ENCODE data around the gene MIA2. TPM values are rescaled to one million over a fixed set of nuclear protein-coding genes. Genes with fewer than 3 reads are reported as not detected.
"Not testable (repeated sequence)": the region's sequence is repeated elsewhere in the genome, so short reads cannot be mapped to it uniquely, and the experiment has no call there.

Gene MIA2
- total RNA-seq, 1 experiment from 2014 or later = 11.8 TPM

GRCh38 chr14:39258782-39259545 lies 25.2 kb downstream of the MIA2 start:
- no peaks in the 10 kb centered on the region for H3K79me2 ChIP-seq (ENCODE audit: low read length)
- DNase-seq (no peak), ATAC-seq (no peak)
- CTCF ChIA-PET = interaction anchor here (0.7 kb wide), 1 partner anchor 167 kb away, joined by 10 read pairs; no protein-coding TSS in a partner anchor
- H3K4me3 ChIP-seq (ENCODE audit: low read length) = no peak overlapping the region
- H3K27ac ChIP-seq (ENCODE audit: low read length) = no peak overlapping the region
- no peaks in the 10 kb centered on the region for H3K9me2 ChIP-seq (replicated peaks; ENCODE audit: low read length)
- POLR2A ChIA-PET (ENCODE audit: unreplicated experiment) = no interaction called here
- no peak overlapping the region for H2AFZ ChIP-seq (ENCODE audit: low read length)
- no TSS peak for BruUV-seq (replicated peaks)
- H3K4me1 ChIP-seq (ENCODE audit: insufficient read depth, low read length) = no peaks in the 10 kb centered on the region
- intact Hi-C loops (cut with micrococcal nuclease) = no loop called here
- no peak for TF ChIP-seq CTCF (conservative IDR thresholded peaks at IDR 0.05; ENCODE audit: low read depth, low read length)
- TF ChIP-seq EZH2phosphoT487 (IDR thresholded peaks at IDR 0.05; ENCODE audit: borderline replicate concordance, low read length) = no peak
- TF ChIP-seq EZH2 (IDR thresholded peaks at IDR 0.05; ENCODE audit: low read length, unreplicated experiment) = no peak
- no peak overlapping the region for H3K4me2 ChIP-seq (ENCODE audit: low read length)
- H4K20me1 ChIP-seq (ENCODE audit: low read length) = no peaks in the 10 kb centered on the region
- no peaks in the 10 kb centered on the region for H3K9me3 ChIP-seq (ENCODE audit: low read length)
- no peaks in the 10 kb centered on the region for H3K27me3 ChIP-seq (ENCODE audit: low read length)
- H3K36me3 ChIP-seq (ENCODE audit: low read depth, low read length) = no peaks in the 10 kb centered on the region
- no peaks in the 10 kb centered on the region for H3F3A ChIP-seq (ENCODE audit: low read length, unreplicated experiment)
- no peak overlapping the region for H3K9ac ChIP-seq (ENCODE audit: low read length)

- POLR2A ChIA-PET (ENCODE audit: unreplicated experiment); H3K9ac ChIP-seq (ENCODE audit: low read length); DNase-seq; BruUV-seq (replicated peaks); H3K9me2 ChIP-seq (replicated peaks; ENCODE audit: low read length); H3K36me3 ChIP-seq (ENCODE audit: low read depth, low read length); H3K4me2 ChIP-seq (ENCODE audit: low read length); H3K27me3 ChIP-seq (ENCODE audit: low read length); H3K4me3 ChIP-seq (ENCODE audit: low read length); H3F3A ChIP-seq (ENCODE audit: low read length, unreplicated experiment); ATAC-seq; H3K79me2 ChIP-seq (ENCODE audit: low read length); H3K9me3 ChIP-seq (ENCODE audit: low read length); H3K4me1 ChIP-seq (ENCODE audit: insufficient read depth, low read length); H4K20me1 ChIP-seq (ENCODE audit: low read length); H2AFZ ChIP-seq (ENCODE audit: low read length); H3K27ac ChIP-seq (ENCODE audit: low read length); CTCF ChIA-PET; intact Hi-C loops (cut with micrococcal nuclease): not testable (repeated sequence)
Observed at GRCh38 chr14:39260161-39260560, 26.4 kb downstream of the MIA2 start.

GRCh38 chr14:39262214-39262613 lies 28.5 kb downstream of the MIA2 start:
- BruUV-seq (replicated peaks); H3F3A ChIP-seq (ENCODE audit: low read length, unreplicated experiment); H4K20me1 ChIP-seq (ENCODE audit: low read length); H3K36me3 ChIP-seq (ENCODE audit: low read depth, low read length); H3K4me3 ChIP-seq (ENCODE audit: low read length); ATAC-seq; POLR2A ChIA-PET (ENCODE audit: unreplicated experiment); H3K27me3 ChIP-seq (ENCODE audit: low read length); H3K9me3 ChIP-seq (ENCODE audit: low read length); DNase-seq; H2AFZ ChIP-seq (ENCODE audit: low read length); H3K9me2 ChIP-seq (replicated peaks; ENCODE audit: low read length); intact Hi-C loops (cut with micrococcal nuclease); H3K4me2 ChIP-seq (ENCODE audit: low read length); CTCF ChIA-PET; H3K9ac ChIP-seq (ENCODE audit: low read length); H3K79me2 ChIP-seq (ENCODE audit: low read length); H3K27ac ChIP-seq (ENCODE audit: low read length): not testable (repeated sequence)
- H3K4me1 ChIP-seq (ENCODE audit: insufficient read depth, low read length) = peaks cover 13% of the 10 kb centered on the region

- TF ChIP-seq EZH2phosphoT487 (IDR thresholded peaks at IDR 0.05; ENCODE audit: borderline replicate concordance, low read length) (no peak), EZH2 (IDR thresholded peaks at IDR 0.05; ENCODE audit: low read length, unreplicated experiment) (no peak)
- H4K20me1 ChIP-seq (ENCODE audit: low read length) = no peaks in the 10 kb centered on the region
- DNase-seq (no peak), ATAC-seq (no peak)
- no peaks in the 10 kb centered on the region for H3K27me3 ChIP-seq (ENCODE audit: low read length)
- POLR2A ChIA-PET (ENCODE audit: unreplicated experiment) = no interaction called here
- H3K9me3 ChIP-seq (ENCODE audit: low read length) = no peaks in the 10 kb centered on the region
- H2AFZ ChIP-seq (ENCODE audit: low read length) = no peak overlapping the region
- H3K9me2 ChIP-seq (replicated peaks; ENCODE audit: low read length) = no peaks in the 10 kb centered on the region
- H3K4me2 ChIP-seq (ENCODE audit: low read length) = no peak overlapping the region
- H3K79me2 ChIP-seq (ENCODE audit: low read length) = peaks cover 25% of the 10 kb centered on the region
- peaks cover 17% of the 10 kb centered on the region for H3K4me1 ChIP-seq (ENCODE audit: insufficient read depth, low read length)
- H3F3A ChIP-seq (ENCODE audit: low read length, unreplicated experiment) = no peaks in the 10 kb centered on the region
- H3K27ac ChIP-seq (ENCODE audit: low read length) = no peak overlapping the region
- intact Hi-C loops (cut with micrococcal nuclease) = no loop called here
- H3K9ac ChIP-seq (ENCODE audit: low read length) = no peak overlapping the region
- CTCF ChIA-PET = no interaction called here
- no peak overlapping the region for H3K4me3 ChIP-seq (ENCODE audit: low read length)
- no TSS peak for BruUV-seq (replicated peaks)
- no peaks in the 10 kb centered on the region for H3K36me3 ChIP-seq (ENCODE audit: low read depth, low read length)
Observed at GRCh38 chr14:39264057-39264456, 30.3 kb downstream of the MIA2 start.

Measured in PC-3 (cell line).